GM19043 (cell line): Measurements from ENCODE around the gene PAGE1.
A peak's percentile ranks its signal among the peaks of the same experiment; 100 is the strongest.
"Not testable (repeated sequence)": the region's sequence is repeated elsewhere in the genome, so short reads cannot be mapped to it uniquely, and the experiment has no call there.

Experiments
- ATAC-seq: cut with Tn5 transposase; IDR thresholded peaks from one replicate; pipeline ENCODE4 v1.9.1; 2021; ENCODE audit warnings: low read depth; ENCODE audit not compliant: unreplicated experiment

PAGE1 gene

GRCh38 chrX:49695276-49696180, at the start of gene PAGE1:
Gene PAGE1, minus strand, starts transcription at chrX:49695984. Its CDS starts 1,214 bp downstream, at chrX:49694770.
- ATAC-seq = no peak

- not testable (repeated sequence) for ATAC-seq
Observed at GRCh38 chrX:49741501-49741900, 45.7 kb upstream of the PAGE1 start.

GRCh38 chrX:49727847-49728246, 32.1 kb upstream of the PAGE1 start:
- ATAC-seq = no peak

GRCh38 chrX:49726966-49727365, 31.2 kb upstream of the PAGE1 start:
- ATAC-seq = no peak

GRCh38 chrX:49725923-49726904, 30.4 kb upstream of the PAGE1 start:
- ATAC-seq = no peak

- no peak for ATAC-seq
Observed at GRCh38 chrX:49725401-49725800, 29.6 kb upstream of the PAGE1 start.

GRCh38 chrX:49720106-49720505, 24.3 kb upstream of the PAGE1 start:
- not testable (repeated sequence) for ATAC-seq

- ATAC-seq = no peak
Observed at GRCh38 chrX:49712577-49712976, 16.8 kb upstream of the PAGE1 start.

GRCh38 chrX:49710744-49711319, 15.0 kb upstream of the PAGE1 start:
- ATAC-seq = no peak

GRCh38 chrX:49704691-49705404, 9.1 kb upstream of the PAGE1 start:
- ATAC-seq = no peak

GRCh38 chrX:49701933-49702332, 6.1 kb upstream of the PAGE1 start:
- ATAC-seq = no peak

GRCh38 chrX:49701323-49701722, 5.5 kb upstream of the PAGE1 start:
- ATAC-seq = no peak

- no peak for ATAC-seq
Observed at GRCh38 chrX:49675075-49675719, 20.6 kb downstream of the PAGE1 start.

GRCh38 chrX:49673394-49673793, 22.4 kb downstream of the PAGE1 start:
- ATAC-seq = no peak

- no peak for ATAC-seq
Observed at GRCh38 chrX:49664824-49665223, 31.0 kb downstream of the PAGE1 start.

- no peak for ATAC-seq
Observed at GRCh38 chrX:49661881-49662280, 33.9 kb downstream of the PAGE1 start.

GRCh38 chrX:49659771-49660170, 36.0 kb downstream of the PAGE1 start:
- ATAC-seq = no peak

GRCh38 chrX:49656533-49656932, 39.3 kb downstream of the PAGE1 start:
- ATAC-seq = peak; percentile 86

- no peak for ATAC-seq
Observed at GRCh38 chrX:49644991-49645637, 50.7 kb downstream of the PAGE1 start.
